B cell (primary cell): ENCODE measurements around the gene ESYT3. TPM values are rescaled to one million over a fixed set of nuclear protein-coding genes. Genes with fewer than 3 reads are reported as not detected.

Experiments used
- ATAC-seq: fragments of 200-7000 bp; cut with Tn5 transposase; one replicate; pipeline ENCODE4 v1.10.0; 2021; ENCODE audit warnings: low read depth, mild to moderate bottlenecking, moderate number of reproducible peaks, moderate library complexity
- CTCF ChIA-PET: fragments of 350-600 bp; sonication (Branson Sonifier 250); formaldehyde crosslinking; loops from one replicate; lab custom pipeline; 2021; ENCODE audit warnings: antibody characterized with exemption, inconsistent platforms; lab: Charles Lee
- POLR2A ChIA-PET: fragments of 350-600 bp; sonication (Branson Sonifier 250); formaldehyde crosslinking; loops from one replicate; lab custom pipeline; 2021; ENCODE audit warnings: antibody characterized with exemption; lab: Charles Lee
- DNase-seq: peaks from one replicate; pipeline ENCODE4 v3.0.0; 2013
- H2AFZ ChIP-seq: 2 replicates; pipeline ENCODE4 v1.6.1; 2012; ENCODE audit warnings: mild to moderate bottlenecking, low read depth, low read length; ENCODE audit not compliant: insufficient read depth, poor library complexity, severe bottlenecking
- H3K27ac ChIP-seq, 2 donors: 1 replicate in 1 of 2; 2 replicates in 1 of 2; pipeline ENCODE4 v1.5.1; 2012 to 2013; ENCODE audit warnings: low read length in 2 of 2, mild to moderate bottlenecking in 2 of 2, moderate library complexity in 1 of 2
- H3K27me3 ChIP-seq, 4 experiments: fragments of 200-600 bp in 1 of 4; sonication (generic) in 1 of 4; replicated peaks in 1 of 4; 1 replicate in 2 of 4; 2 replicates in 2 of 4; pipeline versions ENCODE4 v1.6.1 to v1.7.0; 2013 to 2016; ENCODE audit warnings: low read length in 3 of 4, mild to moderate bottlenecking in 2 of 4, mixed read lengths in 1 of 4, moderate library complexity in 1 of 4; ENCODE audit not compliant: insufficient read depth in 4 of 4, control insufficient read depth in 3 of 4; ENCODE audit errors: control extremely low read depth in 1 of 4
- H3K36me3 ChIP-seq, 2 experiments: replicated peaks in 1 of 2; 1 replicate in 1 of 2; 2 replicates in 1 of 2; pipeline versions ENCODE4 v1.6.1 to v1.7.1; 2013; ENCODE audit warnings: low read length in 1 of 2; ENCODE audit not compliant: insufficient read depth in 2 of 2, control insufficient read depth in 1 of 2; ENCODE audit errors: control extremely low read depth in 1 of 2, extremely low read depth in 1 of 2
- H3K4me1 ChIP-seq, 2 donors: fragments of 200-600 bp in 1 of 2; sonication (generic) in 1 of 2; 1 replicate in 1 of 2; 2 replicates in 1 of 2; pipeline versions ENCODE4 v1.5.1 to v1.6.1; 2013 to 2017; ENCODE audit warnings: low read length in 2 of 2; ENCODE audit not compliant: control insufficient read depth in 2 of 2, insufficient read depth in 2 of 2
- H3K4me2 ChIP-seq: replicated peaks from 2 replicates; pipeline ENCODE3; 2012; ENCODE audit warnings: mild to moderate bottlenecking, low read depth, low read length; ENCODE audit not compliant: poor library complexity, severe bottlenecking
- H3K4me3 ChIP-seq, 5 experiments: fragments of 200-600 bp in 1 of 5; sonication (generic) in 1 of 5; 1 replicate in 3 of 5; 2 replicates in 2 of 5; pipeline versions ENCODE4 v1.5.1 to v1.7.0; 2011 to 2016; ENCODE audit warnings: low read length in 4 of 5, mild to moderate bottlenecking in 4 of 5, low read depth in 2 of 5, control low read depth in 1 of 5, moderate library complexity in 1 of 5; ENCODE audit not compliant: insufficient read depth in 1 of 5; ENCODE audit errors: control extremely low read depth in 1 of 5, extremely low read depth in 1 of 5
- H3K79me2 ChIP-seq: fragments of 200-600 bp; sonication (generic); one replicate; pipeline ENCODE4 v1.6.0; 2016; ENCODE audit warnings: low read length; ENCODE audit not compliant: control insufficient read depth, insufficient read depth
- H3K9ac ChIP-seq: fragments of 200-600 bp; sonication (generic); 2 replicates; pipeline ENCODE4 v1.6.1; 2017; ENCODE audit warnings: mild to moderate bottlenecking, low read length, moderate library complexity
- H3K9me3 ChIP-seq, 3 donors: one replicate each; pipeline versions ENCODE4 v1.6.1 to v1.7.1; 2013; ENCODE audit warnings: low read length in 2 of 3; ENCODE audit not compliant: control insufficient read depth in 2 of 3, insufficient read depth in 1 of 3; ENCODE audit errors: control extremely low read depth in 1 of 3
- H4K20me1 ChIP-seq: 2 replicates; pipeline ENCODE4 v1.6.0; 2012; ENCODE audit warnings: mild to moderate bottlenecking, low read length; ENCODE audit not compliant: insufficient read depth, control insufficient read depth, poor library complexity, severe bottlenecking
- H3K27ac Mint-ChIP-seq: one replicate; pipeline ENCODE4 v1.8.0; 2021; ENCODE audit warnings: mixed read lengths
- H3K27me3 Mint-ChIP-seq: one replicate; pipeline ENCODE4 v1.8.0; 2021; ENCODE audit warnings: mixed read lengths
- H3K4me1 Mint-ChIP-seq: one replicate; pipeline ENCODE4 v1.8.0; 2021; ENCODE audit warnings: mixed read lengths
- H3K4me3 Mint-ChIP-seq: one replicate; pipeline ENCODE4 v1.8.0; 2021; ENCODE audit warnings: mixed read lengths
- H3K9me3 Mint-ChIP-seq: one replicate; pipeline ENCODE4 v1.8.0; 2022; ENCODE audit warnings: mixed read lengths; ENCODE audit not compliant: insufficient read depth
- CTCF ChIP-seq: fragments of 200-600 bp; IDR thresholded peaks from one replicate; pipeline ENCODE4 v1.8.0; 2022; ENCODE audit warnings: antibody characterized with exemption, mild to moderate bottlenecking
- EZH2 ChIP-seq: IDR thresholded peaks from 2 replicates; pipeline ENCODE4 v1.6.1; 2012; ENCODE audit warnings: borderline replicate concordance, low read depth, mild to moderate bottlenecking, moderate library complexity, low read length; ENCODE audit not compliant: insufficient read depth, poor library complexity, severe bottlenecking
- WGBS: methylation state at CpG from one replicate; pipeline ENCODE4 v1.1.5; 2013; ENCODE audit warnings: missing lambda C conversion rate; ENCODE audit not compliant: insufficient coverage; 5-methylcytosine and 5-hydroxymethylcytosine counted together
- intact Hi-C: fragments of 100-400 bp; cut with micrococcal nuclease; formaldehyde crosslinking; loops from one replicate; pipeline ENCODE4 v1.10.0; 2022
- polyA plus RNA-seq: library from polyadenylated mRNA; depleted of rRNA; stranded (reverse); fragments of >200 nt; gene quantifications from 2 replicates; pipeline ENCODE4 v1.2.3, GENCODE V29; 2012
- total RNA-seq, 2 donors: library from RNA; stranded (reverse); fragments of 120-200 nt in 1 of 2; gene quantifications; 1 replicate in 1 of 2; 2 replicates in 1 of 2; pipeline versions ENCODE4 v1.2.3 to v1.2.4, GENCODE V29; 2013 to 2022

Gene ESYT3
- total and polyA plus RNA-seq, 2 donors (not counting 1 experiment from before 2014, with no cell fraction given) = not detected

GRCh38 chr3:138450704-138451424, 16.4 kb downstream of the ESYT3 start:
- H3K4me1 Mint-ChIP-seq = no peaks in the 10 kb centered on the region
- H3K27ac Mint-ChIP-seq = no peak overlapping the region
- no peak overlapping the region for H3K9ac ChIP-seq
- no peak overlapping the region for H2AFZ ChIP-seq
- no peak for TF ChIP-seq EZH2
- no peak for TF ChIP-seq CTCF
- WGBS = 88% methylated on average over 4 of the region's 6 CpGs
- H3K79me2 ChIP-seq = no peaks in the 10 kb centered on the region
- peaks cover 20% of the 10 kb centered on the region for H3K27me3 Mint-ChIP-seq
- no peaks in the 10 kb centered on the region for H4K20me1 ChIP-seq
- H3K27ac ChIP-seq = no peak overlapping the region
- ChIA-PET POLR2A (no interaction called here), CTCF (no interaction called here)
- H3K9me3 ChIP-seq = no peaks in the 10 kb centered on the region
- no peak overlapping the region for H3K4me3 ChIP-seq
- DNase-seq (no peak), ATAC-seq (no peak)
- no peaks in the 10 kb centered on the region for H3K9me3 Mint-ChIP-seq
- H3K4me2 ChIP-seq = no peak overlapping the region
- H3K4me3 Mint-ChIP-seq = no peak overlapping the region
- H3K27me3 ChIP-seq = no peaks in the 10 kb centered on the region
- no peaks in the 10 kb centered on the region for H3K4me1 ChIP-seq
- H3K36me3 ChIP-seq = no peaks in the 10 kb centered on the region
- intact Hi-C loops = no loop called here

GRCh38 chr3:138451595-138452162, 17.3 kb downstream of the ESYT3 start:
- no peaks in the 10 kb centered on the region for H3K4me1 Mint-ChIP-seq
- no peak for TF ChIP-seq CTCF
- TF ChIP-seq EZH2 = no peak
- Histone ChIP-seq H3K27me3 (no peaks in the 10 kb centered on the region), H3K79me2 (no peaks in the 10 kb centered on the region), H3K4me3 (no peak overlapping the region), H3K36me3 (no peaks in the 10 kb centered on the region), H3K9me3 (no peaks in the 10 kb centered on the region), H3K4me2 (no peak overlapping the region), H3K9ac (no peak overlapping the region), H3K27ac (no peak overlapping the region), H2AFZ (no peak overlapping the region), H3K4me1 (no peaks in the 10 kb centered on the region), H4K20me1 (no peaks in the 10 kb centered on the region)
- H3K4me3 Mint-ChIP-seq = no peak overlapping the region
- DNase-seq = no peak
- no peak overlapping the region for H3K27ac Mint-ChIP-seq
- POLR2A ChIA-PET = no interaction called here
- intact Hi-C loops = no loop called here
- CTCF ChIA-PET = no interaction called here
- no peak for ATAC-seq
- H3K27me3 Mint-ChIP-seq = peaks cover 18% of the 10 kb centered on the region
- H3K9me3 Mint-ChIP-seq = no peaks in the 10 kb centered on the region
- 93% methylated on average over 41 of the region's 43 CpGs for WGBS
